ENCODE measurements around the gene BNIP5. TPM values are rescaled to one million over a fixed set of nuclear protein-coding genes. Genes with fewer than 3 reads are reported as not detected.

Gene BNIP5
- total RNA-seq, 2 experiments from 2014 or later: not detected

DNA sequence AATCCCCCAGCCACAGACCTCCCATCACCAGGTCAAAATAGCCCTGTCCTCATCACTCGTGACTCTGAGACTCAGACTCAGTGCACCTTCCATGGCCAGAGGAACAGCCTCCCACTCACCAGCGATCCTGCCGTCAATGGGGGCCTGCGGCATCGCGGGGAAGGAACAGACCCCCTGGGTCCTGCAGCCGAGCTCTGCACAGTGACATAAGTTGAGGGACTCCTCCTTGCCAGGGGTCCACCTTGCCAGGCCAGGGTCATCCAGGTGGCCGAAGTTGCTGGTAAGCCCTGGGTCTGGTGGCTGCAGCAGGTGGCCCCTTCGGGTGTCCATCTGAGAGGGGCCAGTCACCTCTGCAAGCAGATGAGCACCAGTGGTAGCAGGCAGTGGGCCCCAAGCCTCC is 34.5 kb upstream of the BNIP5 start:
- TF ChIP-seq EZH2phosphoT487 (IDR thresholded peaks at IDR 0.05; ENCODE audit: borderline replicate concordance, low read depth, low read length): no peak
- TF ChIP-seq, protein P1, sequence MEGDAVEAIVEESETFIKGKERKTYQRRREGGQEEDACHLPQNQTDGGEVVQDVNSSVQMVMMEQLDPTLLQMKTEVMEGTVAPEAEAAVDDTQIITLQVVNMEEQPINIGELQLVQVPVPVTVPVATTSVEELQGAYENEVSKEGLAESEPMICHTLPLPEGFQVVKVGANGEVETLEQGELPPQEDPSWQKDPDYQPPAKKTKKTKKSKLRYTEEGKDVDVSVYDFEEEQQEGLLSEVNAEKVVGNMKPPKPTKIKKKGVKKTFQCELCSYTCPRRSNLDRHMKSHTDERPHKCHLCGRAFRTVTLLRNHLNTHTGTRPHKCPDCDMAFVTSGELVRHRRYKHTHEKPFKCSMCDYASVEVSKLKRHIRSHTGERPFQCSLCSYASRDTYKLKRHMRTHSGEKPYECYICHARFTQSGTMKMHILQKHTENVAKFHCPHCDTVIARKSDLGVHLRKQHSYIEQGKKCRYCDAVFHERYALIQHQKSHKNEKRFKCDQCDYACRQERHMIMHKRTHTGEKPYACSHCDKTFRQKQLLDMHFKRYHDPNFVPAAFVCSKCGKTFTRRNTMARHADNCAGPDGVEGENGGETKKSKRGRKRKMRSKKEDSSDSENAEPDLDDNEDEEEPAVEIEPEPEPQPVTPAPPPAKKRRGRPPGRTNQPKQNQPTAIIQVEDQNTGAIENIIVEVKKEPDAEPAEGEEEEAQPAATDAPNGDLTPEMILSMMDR (conservative IDR thresholded peaks at IDR 0.05; ENCODE audit: low read length): no peak
- Histone ChIP-seq H3K9me2 (ENCODE audit: insufficient read depth, low read length) (no peaks in the 10 kb centered on the region), H3K4me3 (ENCODE audit: low read depth, low read length, poor library complexity, severe bottlenecking) (no peak overlapping the region), H4K20me1 (ENCODE audit: insufficient read depth, low read length) (no peaks in the 10 kb centered on the region), H3K27ac (ENCODE audit: low read depth, low read length, poor library complexity, severe bottlenecking) (no peak overlapping the region), H2AFZ (ENCODE audit: low read length) (no peak overlapping the region), H3K4me1 (ENCODE audit: insufficient read depth, low read length, poor library complexity, severe bottlenecking) (no peaks in the 10 kb centered on the region), H3K79me2 (ENCODE audit: insufficient read depth, low read depth, low read length) (no peaks in the 10 kb centered on the region), H3K36me3 (ENCODE audit: insufficient read depth, low read length) (no peaks in the 10 kb centered on the region), H3K9me3 (ENCODE audit: low read length) (no peaks in the 10 kb centered on the region), H3K4me2 (ENCODE audit: low read length) (no peak overlapping the region)
- ChIA-PET POLR2A (no interaction called here), CTCF (ENCODE audit: unreplicated experiment) (no interaction called here)
- no peak for DNase-seq (ENCODE audit: low spot score)
- intact Hi-C loops (cut with micrococcal nuclease; ENCODE audit: unreplicated experiment): no loop called here
- no TSS peak for BruUV-seq (replicated peaks)

DNA sequence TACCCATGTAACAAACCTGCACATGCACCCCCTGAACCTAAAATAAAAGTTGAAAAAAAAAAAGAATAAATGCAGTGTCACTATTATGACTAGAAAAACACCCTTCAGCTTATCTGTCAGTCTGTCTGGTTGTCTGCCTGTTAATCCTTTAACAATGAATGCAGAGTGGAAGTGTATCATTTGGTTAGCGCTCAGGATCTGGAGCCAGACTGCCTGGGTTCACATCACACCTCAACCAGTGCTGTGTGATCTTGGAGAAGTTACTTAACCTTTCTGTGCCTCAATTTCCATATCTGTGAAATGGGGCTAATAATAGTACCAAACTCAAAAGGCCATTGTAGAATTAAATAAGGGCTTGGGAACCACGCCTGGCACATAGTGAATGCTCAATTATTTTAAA is 34.0 kb upstream of the BNIP5 start:
- ChIA-PET POLR2A (no interaction called here), CTCF (ENCODE audit: unreplicated experiment) (no interaction called here)
- Histone ChIP-seq H3K79me2 (ENCODE audit: insufficient read depth, low read depth, low read length) (no peaks in the 10 kb centered on the region), H3K36me3 (ENCODE audit: insufficient read depth, low read length) (no peaks in the 10 kb centered on the region), H3K9me2 (ENCODE audit: insufficient read depth, low read length) (no peaks in the 10 kb centered on the region), H3K4me3 (ENCODE audit: low read depth, low read length, poor library complexity, severe bottlenecking) (no peak overlapping the region), H2AFZ (ENCODE audit: low read length) (no peak overlapping the region), H3K4me1 (ENCODE audit: insufficient read depth, low read length, poor library complexity, severe bottlenecking) (no peaks in the 10 kb centered on the region), H3K4me2 (ENCODE audit: low read length) (no peak overlapping the region), H4K20me1 (ENCODE audit: insufficient read depth, low read length) (no peaks in the 10 kb centered on the region), H3K9me3 (ENCODE audit: low read length) (no peaks in the 10 kb centered on the region), H3K27ac (ENCODE audit: low read depth, low read length, poor library complexity, severe bottlenecking) (no peak overlapping the region)
- BruUV-seq (replicated peaks): no TSS peak
- TF ChIP-seq, protein P1 (conservative IDR thresholded peaks at IDR 0.05; ENCODE audit: low read length): no peak
- no peak for TF ChIP-seq EZH2phosphoT487 (IDR thresholded peaks at IDR 0.05; ENCODE audit: borderline replicate concordance, low read depth, low read length)
- DNase-seq (ENCODE audit: low spot score): no peak
- intact Hi-C loops (cut with micrococcal nuclease; ENCODE audit: unreplicated experiment): no loop called here

- no peaks in the 10 kb centered on the region for H3K36me3 ChIP-seq (ENCODE audit: insufficient read depth, low read length)
- no TSS peak for BruUV-seq (replicated peaks)
- TF ChIP-seq, protein P1 (conservative IDR thresholded peaks at IDR 0.05; ENCODE audit: low read length): no peak
- no peak for TF ChIP-seq EZH2phosphoT487 (IDR thresholded peaks at IDR 0.05; ENCODE audit: borderline replicate concordance, low read depth, low read length)
- no peaks in the 10 kb centered on the region for H3K9me2 ChIP-seq (ENCODE audit: insufficient read depth, low read length)
- no peaks in the 10 kb centered on the region for H3K4me1 ChIP-seq (ENCODE audit: insufficient read depth, low read length, poor library complexity, severe bottlenecking)
- no peaks in the 10 kb centered on the region for H4K20me1 ChIP-seq (ENCODE audit: insufficient read depth, low read length)
- intact Hi-C loops (cut with micrococcal nuclease; ENCODE audit: unreplicated experiment): no loop called here
- ChIA-PET POLR2A (no interaction called here), CTCF (ENCODE audit: unreplicated experiment) (interaction anchor here (0.8 kb wide), 1 partner anchor 11 kb away, joined by 3 read pairs; no protein-coding TSS in a partner anchor)
- no peak overlapping the region for H3K27ac ChIP-seq (ENCODE audit: low read depth, low read length, poor library complexity, severe bottlenecking)
- no peak overlapping the region for H3K4me2 ChIP-seq (ENCODE audit: low read length)
- H3K79me2 ChIP-seq (ENCODE audit: insufficient read depth, low read depth, low read length): no peaks in the 10 kb centered on the region
- no peak overlapping the region for H2AFZ ChIP-seq (ENCODE audit: low read length)
- no peak overlapping the region for H3K4me3 ChIP-seq (ENCODE audit: low read depth, low read length, poor library complexity, severe bottlenecking)
- no peak for DNase-seq (ENCODE audit: low spot score)
- H3K9me3 ChIP-seq (ENCODE audit: low read length): no peaks in the 10 kb centered on the region
Measured at GRCh38 chr6:36368921-36369865, 32.5 kb upstream of the BNIP5 start.
